Testis (tissue), 3 donors: ENCODE results near the gene POU6F1. TPM values are rescaled to one million over a fixed set of nuclear protein-coding genes. Genes with fewer than 3 reads are reported as not detected.
"Not testable (repeated sequence)": the region's sequence is repeated elsewhere in the genome, so short reads cannot be mapped to it uniquely, and the experiment has no call there.

Experiments used
- DNase-seq: peaks from one replicate; pipeline ENCODE4 v3.0.0-alpha.2; 2019
- H3K27ac ChIP-seq, 2 donors: fragments of 200-600 bp; sonication (generic); one replicate each; pipeline ENCODE4 v1.5.1; 2019
- H3K27me3 ChIP-seq: fragments of 200-600 bp; sonication (generic); one replicate; pipeline ENCODE4 v1.5.1; 2019
- H3K36me3 ChIP-seq: fragments of 200-600 bp; sonication (generic); one replicate; pipeline ENCODE4 v1.5.1; 2017; ENCODE audit warnings: low read depth; ENCODE audit errors: missing control alignments
- H3K4me1 ChIP-seq: fragments of 200-600 bp; sonication (generic); one replicate; pipeline ENCODE4 v1.5.1; 2019
- H3K4me3 ChIP-seq, 2 donors: fragments of 200-600 bp; sonication (generic); one replicate each; pipeline ENCODE4 v1.5.1; 2017 to 2019
- H3K9me3 ChIP-seq: fragments of 200-600 bp; sonication (generic); one replicate; pipeline ENCODE4 v1.5.1; 2017
- POLR2A ChIP-seq: fragments of 450-650 bp; IDR thresholded peaks from one replicate; pipeline ENCODE4 v1.6.1; 2017; ENCODE audit warnings: antibody characterized with exemption, mild to moderate bottlenecking, moderate library complexity
- WGBS, 2 donors: methylation state at CpG; one replicate each; pipeline ENCODE4 v1.1.5; 2018; 5-methylcytosine and 5-hydroxymethylcytosine counted together
- intact Hi-C: fragments of 100-400 bp; cut with DNase I; formaldehyde crosslinking; loops from one replicate; pipeline ENCODE4 v1.15.1; 2023; ENCODE audit warnings: low total_unique reads
- polyA plus RNA-seq: library from polyadenylated mRNA; stranded (reverse); fragments of 350-450 nt; fragmentation: Illumina TruSeq; extraction: RNeasy Lipid Tissue Mini Kit (QIAGEN cat#74804); gene quantifications from one replicate; pipeline ENCODE4 v1.2.3, GENCODE V29; 2014; ENCODE audit warnings: low read depth, low replicate concordance; ENCODE audit not compliant: insufficient read depth
- total RNA-seq, 2 donors: library from RNA; depleted of rRNA; stranded (reverse); fragments of >200 nt; gene quantifications; one replicate each; pipeline ENCODE4 v1.2.3, GENCODE V29; 2016
- TF ChIP-seq, protein P1 (sequence below), 3 experiments: fragments of 450-650 bp in 2 of 3; fragments of 200-600 bp in 1 of 3; sonication (generic) in 1 of 3; IDR thresholded peaks; one replicate each; pipeline ENCODE4 v1.5.1; 2016 to 2019; ENCODE audit warnings: antibody characterized with exemption in 3 of 3, mild to moderate bottlenecking in 2 of 3, moderate library complexity in 1 of 3

The POU6F1 gene
- total and polyA plus RNA-seq, 3 donors from 2014 or later = 4.4 to 7.6 (median 7.5) TPM

DNA sequence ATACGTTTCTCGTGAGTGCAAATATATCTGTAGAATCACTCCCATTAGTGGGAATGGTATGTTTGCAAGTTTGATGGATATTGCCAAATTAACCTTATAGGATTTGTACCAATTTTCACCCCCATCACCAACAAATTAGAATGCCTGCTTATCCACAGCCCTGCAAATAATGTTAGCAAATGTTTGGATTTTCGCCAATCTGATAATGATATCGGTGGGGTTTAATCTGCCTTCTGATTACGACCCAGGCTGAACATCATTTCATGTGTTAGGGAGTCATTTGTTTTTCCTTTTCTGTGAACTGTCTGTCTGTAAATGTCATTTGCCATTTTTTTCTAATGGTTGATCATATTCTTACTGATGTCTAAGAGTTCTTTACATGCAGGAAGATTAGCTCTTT, 16.7 kb upstream of the POU6F1 start:
- Histone ChIP-seq H3K9me3 (no peaks in the 10 kb centered on the region), H3K27me3 (no peaks in the 10 kb centered on the region), H3K4me3 (no peak overlapping the region), H3K36me3 (no peaks in the 10 kb centered on the region), H3K4me1 (no peaks in the 10 kb centered on the region), H3K27ac (no peak overlapping the region)
- 57 to 61% methylated on average over 5 of the region's 5 CpGs for WGBS, 2 donors
- DNase-seq = no peak
- no peak for TF ChIP-seq POLR2A
- TF ChIP-seq, protein P1, sequence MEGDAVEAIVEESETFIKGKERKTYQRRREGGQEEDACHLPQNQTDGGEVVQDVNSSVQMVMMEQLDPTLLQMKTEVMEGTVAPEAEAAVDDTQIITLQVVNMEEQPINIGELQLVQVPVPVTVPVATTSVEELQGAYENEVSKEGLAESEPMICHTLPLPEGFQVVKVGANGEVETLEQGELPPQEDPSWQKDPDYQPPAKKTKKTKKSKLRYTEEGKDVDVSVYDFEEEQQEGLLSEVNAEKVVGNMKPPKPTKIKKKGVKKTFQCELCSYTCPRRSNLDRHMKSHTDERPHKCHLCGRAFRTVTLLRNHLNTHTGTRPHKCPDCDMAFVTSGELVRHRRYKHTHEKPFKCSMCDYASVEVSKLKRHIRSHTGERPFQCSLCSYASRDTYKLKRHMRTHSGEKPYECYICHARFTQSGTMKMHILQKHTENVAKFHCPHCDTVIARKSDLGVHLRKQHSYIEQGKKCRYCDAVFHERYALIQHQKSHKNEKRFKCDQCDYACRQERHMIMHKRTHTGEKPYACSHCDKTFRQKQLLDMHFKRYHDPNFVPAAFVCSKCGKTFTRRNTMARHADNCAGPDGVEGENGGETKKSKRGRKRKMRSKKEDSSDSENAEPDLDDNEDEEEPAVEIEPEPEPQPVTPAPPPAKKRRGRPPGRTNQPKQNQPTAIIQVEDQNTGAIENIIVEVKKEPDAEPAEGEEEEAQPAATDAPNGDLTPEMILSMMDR (IDR thresholded peaks at IDR 0.05) = no peak
- intact Hi-C loops = no loop called here

GRCh38 chr12:51232642-51233041, 14.8 kb upstream of the POU6F1 start:
- Histone ChIP-seq H3K27ac (no peak overlapping the region), H3K9me3 (no peaks in the 10 kb centered on the region), H3K4me3 (no peak overlapping the region), H3K4me1 (no peaks in the 10 kb centered on the region), H3K36me3 (no peaks in the 10 kb centered on the region), H3K27me3 (no peaks in the 10 kb centered on the region)
- intact Hi-C loops = no loop called here
- TF ChIP-seq, protein P1 (IDR thresholded peaks at IDR 0.05) = no peak
- TF ChIP-seq POLR2A = no peak
- no peak for DNase-seq

DNA sequence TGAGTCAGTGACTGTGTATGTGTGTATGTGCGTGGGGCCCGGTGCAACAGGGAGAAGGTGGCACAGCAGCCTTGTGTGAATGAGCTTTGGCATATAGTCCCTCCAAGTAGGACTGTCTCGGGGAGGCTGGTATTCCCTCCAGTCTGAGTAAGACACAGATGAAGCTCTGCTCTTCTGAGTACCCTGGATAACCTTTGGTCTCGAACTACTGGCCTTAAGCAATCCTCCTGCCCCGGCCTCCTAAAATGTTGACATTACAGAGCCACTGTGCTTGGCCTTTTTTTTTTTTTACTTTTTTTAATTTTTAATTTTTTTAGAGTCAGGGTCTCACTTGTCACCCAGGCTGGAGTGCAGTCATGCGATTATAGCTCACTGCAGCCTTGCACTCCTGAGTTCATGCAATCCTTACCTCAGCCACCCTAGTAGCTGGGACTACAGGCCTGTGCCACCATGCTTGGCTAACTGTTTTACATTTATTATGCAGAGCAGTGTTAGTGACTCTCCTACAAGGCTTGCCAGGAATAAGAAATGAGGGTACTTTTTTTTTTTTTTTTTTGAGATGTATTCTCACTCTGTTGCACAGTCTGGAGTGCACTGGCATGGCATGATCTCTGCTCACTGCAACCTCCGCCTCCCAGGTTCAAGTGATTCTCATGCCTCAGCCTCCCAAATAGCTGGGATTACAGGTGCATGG, 11.4 kb upstream of the POU6F1 start:
- H3K27me3 ChIP-seq = no peaks in the 10 kb centered on the region
- TF ChIP-seq POLR2A = no peak
- TF ChIP-seq, protein P1 (IDR thresholded peaks at IDR 0.05) = no peak
- H3K4me3 ChIP-seq = no peak overlapping the region
- whole genome bisulfite sequencing, 2 donors = 94 to 96% methylated on average over 7 of the region's 7 CpGs
- no peaks in the 10 kb centered on the region for H3K4me1 ChIP-seq
- no peaks in the 10 kb centered on the region for H3K9me3 ChIP-seq
- intact Hi-C loops = no loop called here
- no peak overlapping the region for H3K27ac ChIP-seq
- DNase-seq = no peak
- no peaks in the 10 kb centered on the region for H3K36me3 ChIP-seq

- DNase-seq = no peak
- no peak overlapping the region for H3K27ac ChIP-seq
- intact Hi-C loops = no loop called here
- H3K9me3 ChIP-seq = no peaks in the 10 kb centered on the region
- H3K27me3 ChIP-seq = no peaks in the 10 kb centered on the region
- WGBS, 2 donors = 95 to 97% methylated on average over 1 of the region's 1 CpG
- TF ChIP-seq, protein P1 (IDR thresholded peaks at IDR 0.05) = no peak
- TF ChIP-seq POLR2A = no peak
- no peaks in the 10 kb centered on the region for H3K36me3 ChIP-seq
- H3K4me3 ChIP-seq = no peak overlapping the region
- no peaks in the 10 kb centered on the region for H3K4me1 ChIP-seq
Observed at GRCh38 chr12:51227962-51228361, 10.1 kb upstream of the POU6F1 start.

- H3K4me1 ChIP-seq, H3K9me3 ChIP-seq, H3K27ac ChIP-seq, H3K4me3 ChIP-seq, H3K27me3 ChIP-seq, DNase-seq, intact Hi-C loops, H3K36me3 ChIP-seq: not testable (repeated sequence)
- 82 to 91% methylated on average over 5 of the region's 5 CpGs for WGBS, 2 donors
Observed at GRCh38 chr12:51227112-51227511, 9.2 kb upstream of the POU6F1 start.
